ENCODE data around the gene KCTD18.

The KCTD18 gene

DNA sequence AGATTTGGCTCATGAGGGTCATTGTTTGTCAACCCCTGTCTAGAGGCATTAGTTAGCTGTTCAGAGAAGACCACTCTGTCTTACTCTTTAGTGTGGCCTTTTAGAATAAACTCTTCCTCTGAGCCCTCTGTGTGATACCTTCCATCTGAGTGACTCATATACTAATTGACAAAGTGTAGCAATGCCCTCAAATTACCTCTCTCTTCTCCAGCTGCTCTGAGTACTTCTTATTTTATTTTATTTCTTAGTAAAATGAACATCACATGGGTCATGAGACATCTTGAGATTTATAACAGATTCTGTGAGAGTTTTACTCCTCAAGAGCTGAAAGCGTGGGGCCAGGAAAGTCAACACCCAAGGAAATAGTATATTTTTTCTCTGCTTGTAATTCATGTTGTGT, 67.4 kb downstream of the KCTD18 start:
- TF ChIP-seq, protein P1, sequence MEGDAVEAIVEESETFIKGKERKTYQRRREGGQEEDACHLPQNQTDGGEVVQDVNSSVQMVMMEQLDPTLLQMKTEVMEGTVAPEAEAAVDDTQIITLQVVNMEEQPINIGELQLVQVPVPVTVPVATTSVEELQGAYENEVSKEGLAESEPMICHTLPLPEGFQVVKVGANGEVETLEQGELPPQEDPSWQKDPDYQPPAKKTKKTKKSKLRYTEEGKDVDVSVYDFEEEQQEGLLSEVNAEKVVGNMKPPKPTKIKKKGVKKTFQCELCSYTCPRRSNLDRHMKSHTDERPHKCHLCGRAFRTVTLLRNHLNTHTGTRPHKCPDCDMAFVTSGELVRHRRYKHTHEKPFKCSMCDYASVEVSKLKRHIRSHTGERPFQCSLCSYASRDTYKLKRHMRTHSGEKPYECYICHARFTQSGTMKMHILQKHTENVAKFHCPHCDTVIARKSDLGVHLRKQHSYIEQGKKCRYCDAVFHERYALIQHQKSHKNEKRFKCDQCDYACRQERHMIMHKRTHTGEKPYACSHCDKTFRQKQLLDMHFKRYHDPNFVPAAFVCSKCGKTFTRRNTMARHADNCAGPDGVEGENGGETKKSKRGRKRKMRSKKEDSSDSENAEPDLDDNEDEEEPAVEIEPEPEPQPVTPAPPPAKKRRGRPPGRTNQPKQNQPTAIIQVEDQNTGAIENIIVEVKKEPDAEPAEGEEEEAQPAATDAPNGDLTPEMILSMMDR (conservative IDR thresholded peaks at IDR 0.05; ENCODE audit: control insufficient read depth, insufficient read depth, low read depth, low read length): no peak
- DNase-seq (ENCODE audit: low read depth): peak; percentile 78
- no peak overlapping the region for H3K4me3 ChIP-seq (ENCODE audit: control insufficient read depth, low read depth, low read length)

DNA sequence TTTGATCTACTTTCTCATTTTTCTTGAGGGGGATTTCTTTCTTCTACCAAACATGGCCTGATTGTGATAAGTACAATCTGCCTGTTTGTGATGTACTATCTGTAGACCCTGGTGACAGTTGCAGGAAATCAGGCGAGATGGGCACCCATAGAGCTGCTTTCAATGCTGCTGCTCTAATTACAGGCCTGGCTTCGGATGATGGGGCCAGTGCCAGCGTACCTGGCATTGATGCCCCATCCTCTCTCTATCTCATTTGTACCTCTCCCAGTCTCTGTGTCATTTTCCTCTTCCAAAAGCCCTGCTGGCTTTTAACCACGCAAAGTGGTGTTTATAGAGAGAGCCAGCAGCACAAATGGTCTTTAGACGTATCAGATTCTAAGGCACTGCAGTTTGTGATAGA, 69.9 kb downstream of the KCTD18 start:
- TF ChIP-seq, protein P1 (conservative IDR thresholded peaks at IDR 0.05; ENCODE audit: control insufficient read depth, insufficient read depth, low read depth, low read length): no peak
- no peak overlapping the region for H3K4me3 ChIP-seq (ENCODE audit: control insufficient read depth, low read depth, low read length)
- DNase-seq (ENCODE audit: low read depth): no peak

All from fibroblast of mammary gland (primary cell).